CD4-positive, alpha-beta memory T cell (primary cell): ENCODE results near the gene WDR36. TPM values are rescaled to one million over a fixed set of nuclear protein-coding genes. Genes with fewer than 3 reads are reported as not detected.

Experiments
- CTCF ChIA-PET: fragments of 350-600 bp; sonication (Branson Sonifier 250); formaldehyde crosslinking; loops from one replicate; lab custom pipeline; 2021; ENCODE audit warnings: inconsistent platforms; ENCODE audit not compliant: partially characterized antibody; lab: Charles Lee
- POLR2A ChIA-PET: fragments of 350-600 bp; sonication (Branson Sonifier 250); formaldehyde crosslinking; loops from one replicate; lab custom pipeline; 2021; ENCODE audit not compliant: partially characterized antibody; lab: Charles Lee
- DNase-seq, 5 donors: peaks; one replicate each; pipeline versions ENCODE4 v3.0.0 to v3.0.0-alpha.2; 2020 to 2022; ENCODE audit warnings: mixed read lengths in 1 of 5
- H3K27ac ChIP-seq: one replicate; pipeline ENCODE4 v1.7.0; 2013; ENCODE audit warnings: low read depth, low read length
- H3K27me3 ChIP-seq: 2 replicates; pipeline ENCODE4 v1.7.0; 2013; ENCODE audit warnings: mild to moderate bottlenecking, low read length, moderate library complexity; ENCODE audit not compliant: insufficient read depth
- H3K36me3 ChIP-seq: 2 replicates; pipeline ENCODE4 v1.7.0; 2013; ENCODE audit warnings: mild to moderate bottlenecking, low read length, moderate library complexity; ENCODE audit not compliant: insufficient read depth
- H3K4me1 ChIP-seq: 2 replicates; pipeline ENCODE4 v1.7.0; 2013; ENCODE audit warnings: mild to moderate bottlenecking, low read length, moderate library complexity; ENCODE audit not compliant: insufficient read depth
- H3K4me3 ChIP-seq, 2 donors: one replicate each; pipeline ENCODE4 v1.7.0; 2013; ENCODE audit warnings: low read length in 2 of 2, mild to moderate bottlenecking in 1 of 2
- H3K9me3 ChIP-seq, 2 donors: one replicate each; pipeline ENCODE4 v1.7.0; 2013; ENCODE audit warnings: low read length in 2 of 2, control low read depth in 1 of 2; ENCODE audit not compliant: control insufficient read depth in 1 of 2
- H3K27ac Mint-ChIP-seq, 7 donors: one replicate each; pipeline ENCODE4 v1.8.0; 2020 to 2021; ENCODE audit warnings: mixed read lengths in 7 of 7, mild to moderate bottlenecking in 6 of 7, inconsistent platforms in 3 of 7, moderate library complexity in 3 of 7
- H3K27me3 Mint-ChIP-seq, 2 donors: one replicate each; pipeline ENCODE4 v1.8.0; 2020 to 2021; ENCODE audit warnings: mixed read lengths in 2 of 2
- H3K36me3 Mint-ChIP-seq, 2 donors: one replicate each; pipeline ENCODE4 v1.8.0; 2020 to 2021; ENCODE audit warnings: mixed read lengths in 2 of 2, inconsistent platforms in 1 of 2, mild to moderate bottlenecking in 1 of 2
- H3K4me1 Mint-ChIP-seq, 4 donors: one replicate each; pipeline ENCODE4 v1.8.0; 2020 to 2021; ENCODE audit warnings: mixed read lengths in 4 of 4, mild to moderate bottlenecking in 1 of 4
- H3K4me3 Mint-ChIP-seq, 8 donors: one replicate each; pipeline ENCODE4 v1.8.0; 2020 to 2021; ENCODE audit warnings: mixed read lengths in 8 of 8, mild to moderate bottlenecking in 7 of 8, moderate library complexity in 6 of 8, inconsistent platforms in 3 of 8
- H3K9me3 Mint-ChIP-seq, 8 donors: one replicate each; pipeline ENCODE4 v1.8.0; 2020 to 2021; ENCODE audit warnings: mixed read lengths in 8 of 8, mild to moderate bottlenecking in 5 of 8, inconsistent platforms in 3 of 8, moderate library complexity in 1 of 8
- intact Hi-C: fragments of 100-400 bp; cut with micrococcal nuclease; formaldehyde crosslinking; loops from one replicate; pipeline ENCODE4 v1.15.1; 2023
- polyA plus RNA-seq, 2 donors: library from polyadenylated mRNA; unstranded; fragments of 300-500 nt; fragmentation: Illumina TruSeq; gene quantifications; one replicate each; pipeline ENCODE4 v1.2.3, GENCODE V29; 2021
- total RNA-seq, 2 experiments: library from RNA; stranded (reverse); gene quantifications; one replicate each; pipeline ENCODE4 v1.2.3, GENCODE V29; 2021

WDR36 gene
- total and polyA plus RNA-seq, 4 experiments from 2014 or later, result 11.7 to 27.6 (median 24.2) TPM

DNA sequence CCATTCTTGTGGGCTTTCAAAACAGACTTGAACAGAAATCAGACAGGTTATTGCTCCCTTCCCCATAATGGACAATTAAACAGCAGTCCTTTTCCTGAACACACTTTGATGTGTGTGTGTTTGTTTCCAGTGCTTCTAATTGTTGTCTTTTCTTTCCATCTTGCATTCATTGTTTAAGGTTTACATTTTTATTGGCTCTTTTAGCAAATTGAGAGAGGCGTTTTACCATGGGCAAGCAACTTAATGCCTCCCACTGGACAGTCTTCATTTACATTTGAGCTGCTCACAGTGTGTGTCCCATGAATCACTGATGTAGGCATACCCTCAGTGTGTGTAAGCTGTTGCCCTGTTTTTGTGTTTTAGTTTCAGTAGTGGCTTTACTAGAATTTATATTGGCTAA is 25.0 kb downstream of the WDR36 start:
- H3K9me3 Mint-ChIP-seq, result no peaks in the 10 kb centered on the region
- Histone ChIP-seq H3K4me3 (no peak overlapping the region), H3K9me3 (no peaks in the 10 kb centered on the region), H3K36me3 (peaks cover 27% of the 10 kb centered on the region), H3K27me3 (no peaks in the 10 kb centered on the region), H3K27ac (no peak overlapping the region), H3K4me1 (no peaks in the 10 kb centered on the region)
- CTCF ChIA-PET, result no interaction called here
- intact Hi-C loops, result no loop called here
- POLR2A ChIA-PET, result no interaction called here
- H3K27ac Mint-ChIP-seq, result peak overlapping the region in 1 of 7 donors; percentile 7
- H3K36me3 Mint-ChIP-seq, result peaks cover 54 to 67% of the 10 kb centered on the region in 2 donors
- H3K4me1 Mint-ChIP-seq, result peaks cover 0 to 7% (median 2%) of the 10 kb centered on the region in 4 donors
- peak overlapping the region in 1 of 8 donors; percentile 14 for H3K4me3 Mint-ChIP-seq
- no peak for DNase-seq
- H3K27me3 Mint-ChIP-seq, result no peaks in the 10 kb centered on the region

DNA sequence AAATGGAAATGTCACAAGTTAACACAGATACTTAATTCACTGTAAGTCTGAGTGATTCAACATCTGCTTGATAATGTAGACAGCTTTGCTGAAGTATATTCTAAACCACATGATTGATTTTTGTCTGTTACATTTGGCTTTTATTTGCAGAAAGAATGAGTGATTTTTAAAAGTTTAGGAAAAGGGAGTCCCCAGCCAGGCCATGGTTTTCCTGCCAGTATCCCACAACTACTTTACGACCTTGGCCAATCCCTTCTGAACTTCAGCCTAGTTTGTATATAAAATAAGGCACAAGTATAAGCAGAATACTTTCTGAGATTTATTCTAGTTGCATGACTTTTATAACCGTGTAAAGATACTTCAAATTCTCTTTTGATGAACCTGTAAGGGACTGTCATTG is 27.1 kb downstream of the WDR36 start:
- H3K9me3 Mint-ChIP-seq, result no peaks in the 10 kb centered on the region
- ChIA-PET POLR2A (no interaction called here), CTCF (no interaction called here)
- Histone ChIP-seq H3K9me3 (no peaks in the 10 kb centered on the region), H3K27me3 (no peaks in the 10 kb centered on the region), H3K27ac (no peak overlapping the region), H3K4me1 (no peaks in the 10 kb centered on the region), H3K4me3 (no peak overlapping the region), H3K36me3 (peaks cover 28% of the 10 kb centered on the region)
- H3K27ac Mint-ChIP-seq, result peak overlapping the region in 2 of 7 donors; percentile 7 to 43
- no peak overlapping the region for H3K4me3 Mint-ChIP-seq
- H3K27me3 Mint-ChIP-seq, result no peaks in the 10 kb centered on the region
- peaks cover 51 to 64% of the 10 kb centered on the region in 2 donors for H3K36me3 Mint-ChIP-seq
- intact Hi-C loops, result no loop called here
- DNase-seq, result no peak
- H3K4me1 Mint-ChIP-seq, result peaks cover 0 to 7% (median 1%) of the 10 kb centered on the region in 4 donors

DNA sequence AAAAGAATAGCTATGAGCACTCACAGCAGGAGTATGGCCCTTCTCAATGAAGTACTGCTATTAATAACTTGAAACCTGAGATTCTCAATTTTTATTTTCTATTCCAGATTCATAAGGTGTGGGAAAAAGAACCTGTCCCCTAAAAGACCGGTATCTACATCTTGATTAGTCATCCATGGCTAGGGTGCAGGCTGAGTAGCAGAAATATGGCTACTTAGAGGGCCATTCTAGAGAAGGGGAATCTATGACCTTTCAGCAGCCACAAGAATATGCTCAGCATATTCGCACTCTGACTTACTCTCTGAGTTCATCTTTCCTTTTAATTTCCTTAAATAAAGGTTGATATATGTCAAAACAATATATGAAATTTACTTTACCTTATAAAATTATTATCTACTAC is 27.7 kb downstream of the WDR36 start:
- H3K27ac Mint-ChIP-seq, result no peak overlapping the region
- ChIA-PET POLR2A (no interaction called here), CTCF (no interaction called here)
- peaks cover 49 to 62% of the 10 kb centered on the region in 2 donors for H3K36me3 Mint-ChIP-seq
- no peaks in the 10 kb centered on the region for H3K9me3 Mint-ChIP-seq
- no peak for DNase-seq
- Histone ChIP-seq H3K4me3 (no peak overlapping the region), H3K36me3 (peaks cover 32% of the 10 kb centered on the region), H3K4me1 (no peaks in the 10 kb centered on the region), H3K9me3 (no peaks in the 10 kb centered on the region), H3K27ac (no peak overlapping the region), H3K27me3 (no peaks in the 10 kb centered on the region)
- H3K4me1 Mint-ChIP-seq, result peaks cover 0 to 7% (median 1%) of the 10 kb centered on the region in 4 donors
- H3K27me3 Mint-ChIP-seq, result no peaks in the 10 kb centered on the region
- intact Hi-C loops, result no loop called here
- H3K4me3 Mint-ChIP-seq, result no peak overlapping the region

DNA sequence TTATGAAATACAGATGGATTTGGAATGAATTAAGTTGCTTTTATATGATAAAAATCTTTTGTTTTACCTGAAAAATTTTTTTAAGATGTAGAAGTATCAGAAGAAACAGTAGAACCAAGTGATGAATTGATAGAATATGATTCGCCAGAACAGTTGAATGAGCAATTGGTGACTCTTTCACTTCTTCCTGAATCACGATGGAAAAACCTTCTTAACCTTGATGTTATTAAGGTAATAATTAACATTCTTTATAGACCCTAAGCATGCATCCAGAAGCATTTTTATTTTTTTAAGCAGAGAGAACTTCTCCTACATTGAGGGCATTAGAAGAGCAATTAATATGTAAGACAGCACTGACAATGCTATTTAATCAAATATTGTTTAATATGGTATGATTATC is 28.8 kb downstream of the WDR36 start:
- H3K36me3 ChIP-seq, result peaks cover 36% of the 10 kb centered on the region
- no peak overlapping the region for H3K4me3 Mint-ChIP-seq
- peaks cover 49 to 56% of the 10 kb centered on the region in 2 donors for H3K36me3 Mint-ChIP-seq

DNA sequence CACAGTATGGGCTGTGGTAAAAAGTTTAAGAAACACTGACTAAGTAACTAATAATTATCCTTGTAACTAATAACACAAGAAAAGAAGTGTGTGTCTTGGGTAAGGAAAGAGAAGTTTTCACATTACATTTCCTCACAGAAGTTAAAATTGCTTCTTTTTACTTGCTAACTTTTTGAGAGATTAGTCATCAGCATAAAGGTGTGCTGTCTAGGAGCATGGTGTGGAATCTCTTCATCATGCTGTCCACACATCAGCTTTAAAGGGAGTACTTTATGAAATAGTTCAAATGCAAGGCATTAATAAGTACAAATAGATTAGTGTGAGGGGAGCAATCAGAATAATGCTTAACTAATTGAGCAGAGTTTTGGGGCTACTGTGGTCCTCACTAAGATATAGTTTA is 29.8 kb downstream of the WDR36 start:
- Histone ChIP-seq H3K27me3 (no peaks in the 10 kb centered on the region), H3K9me3 (no peaks in the 10 kb centered on the region), H3K4me1 (no peaks in the 10 kb centered on the region), H3K4me3 (no peak overlapping the region), H3K27ac (no peak overlapping the region), H3K36me3 (peaks cover 36% of the 10 kb centered on the region)
- no peaks in the 10 kb centered on the region for H3K9me3 Mint-ChIP-seq
- ChIA-PET CTCF (no interaction called here), POLR2A (no interaction called here)
- no peak overlapping the region for H3K4me3 Mint-ChIP-seq
- peaks cover 59 to 60% of the 10 kb centered on the region in 2 donors for H3K36me3 Mint-ChIP-seq
- no peak overlapping the region for H3K27ac Mint-ChIP-seq
- H3K27me3 Mint-ChIP-seq, result no peaks in the 10 kb centered on the region
- DNase-seq, result no peak
- H3K4me1 Mint-ChIP-seq, result peaks cover 0 to 4% (median 1%) of the 10 kb centered on the region in 4 donors
- intact Hi-C loops, result no loop called here

More for the DNA sequence above, 28.8 kb downstream of the WDR36 start:
- no peaks in the 10 kb centered on the region for H3K27me3 Mint-ChIP-seq
- no peak for DNase-seq
- H3K27ac Mint-ChIP-seq, result peak overlapping the region in 1 of 7 donors; percentile 5
- no peak overlapping the region for H3K27ac ChIP-seq
- peaks cover 0 to 7% (median 1%) of the 10 kb centered on the region in 4 donors for H3K4me1 Mint-ChIP-seq
- no peaks in the 10 kb centered on the region for H3K9me3 ChIP-seq
- intact Hi-C loops, result no loop called here
- ChIA-PET POLR2A (no interaction called here), CTCF (no interaction called here)
- no peaks in the 10 kb centered on the region for H3K4me1 ChIP-seq
- H3K9me3 Mint-ChIP-seq, result no peaks in the 10 kb centered on the region
- H3K27me3 ChIP-seq, result no peaks in the 10 kb centered on the region
- no peak overlapping the region for H3K4me3 ChIP-seq

GRCh38 chr5:111122398-111122797 is 30.2 kb downstream of the WDR36 start:
- Mint-ChIP-seq H3K27ac (no peak overlapping the region), H3K4me1 (no peaks in the 10 kb centered on the region), H3K4me3 (no peak overlapping the region), H3K9me3 (no peaks in the 10 kb centered on the region), H3K36me3 (peaks cover 60% of the 10 kb centered on the region in 2 donors), H3K27me3 (no peaks in the 10 kb centered on the region)
- Histone ChIP-seq H3K27me3 (no peaks in the 10 kb centered on the region), H3K9me3 (no peaks in the 10 kb centered on the region), H3K27ac (no peak overlapping the region), H3K4me3 (no peak overlapping the region), H3K4me1 (no peaks in the 10 kb centered on the region), H3K36me3 (peaks cover 31% of the 10 kb centered on the region)
- intact Hi-C loops, result no loop called here
- ChIA-PET CTCF (no interaction called here), POLR2A (no interaction called here)
- no peak for DNase-seq

DNA sequence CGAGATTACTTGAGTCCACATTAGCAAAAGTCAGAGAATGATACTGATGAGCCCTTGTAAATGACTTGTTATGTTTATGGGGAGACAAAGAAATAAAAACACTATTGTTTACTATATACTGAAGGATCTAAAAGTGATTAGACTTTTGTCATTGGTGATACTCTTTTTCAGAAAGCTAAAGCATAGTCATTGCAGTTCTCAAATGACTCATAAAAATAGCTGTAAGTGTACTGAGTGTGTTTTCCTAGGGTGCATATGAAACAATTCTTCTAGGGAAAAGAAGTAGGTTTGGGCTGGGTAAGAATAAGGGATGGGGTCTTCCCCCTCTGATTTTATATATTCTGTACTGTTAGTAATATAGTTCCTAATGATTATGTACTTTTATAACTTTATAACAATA is 32.6 kb downstream of the WDR36 start:
- no peaks in the 10 kb centered on the region for H3K9me3 ChIP-seq
- CTCF ChIA-PET, result no interaction called here
- no peaks in the 10 kb centered on the region for H3K27me3 ChIP-seq
- no peaks in the 10 kb centered on the region for H3K4me1 ChIP-seq
- no peak overlapping the region for H3K4me3 Mint-ChIP-seq
- no peak overlapping the region for H3K27ac ChIP-seq
- intact Hi-C loops, result no loop called here
- no peaks in the 10 kb centered on the region for H3K9me3 Mint-ChIP-seq
- DNase-seq, result no peak
- H3K4me1 Mint-ChIP-seq, result no peaks in the 10 kb centered on the region
- no peaks in the 10 kb centered on the region for H3K27me3 Mint-ChIP-seq
- H3K36me3 Mint-ChIP-seq, result peaks cover 57 to 58% of the 10 kb centered on the region in 2 donors
- peaks cover 28% of the 10 kb centered on the region for H3K36me3 ChIP-seq
- no peak overlapping the region for H3K4me3 ChIP-seq
- POLR2A ChIA-PET, result no interaction called here
- H3K27ac Mint-ChIP-seq, result peak overlapping the region in 1 of 7 donors; percentile 11

GRCh38 chr5:111126896-111127295 is 34.7 kb downstream of the WDR36 start:
- Histone ChIP-seq H3K27ac (no peak overlapping the region), H3K4me3 (no peak overlapping the region), H3K36me3 (peaks cover 16% of the 10 kb centered on the region), H3K9me3 (no peaks in the 10 kb centered on the region), H3K4me1 (no peaks in the 10 kb centered on the region), H3K27me3 (no peaks in the 10 kb centered on the region)
- POLR2A ChIA-PET, result no interaction called here
- Mint-ChIP-seq H3K27ac (no peak overlapping the region), H3K4me1 (no peaks in the 10 kb centered on the region), H3K9me3 (no peaks in the 10 kb centered on the region), H3K27me3 (no peaks in the 10 kb centered on the region), H3K36me3 (peaks cover 43 to 45% of the 10 kb centered on the region in 2 donors), H3K4me3 (no peak overlapping the region)
- intact Hi-C loops, result no loop called here
- no peak for DNase-seq
- CTCF ChIA-PET, result no interaction called here
